HG02885 (cell line): Measurements from ENCODE around the gene SEMA4F.
A peak's percentile ranks its signal among the peaks of the same experiment; 100 is the strongest.
"Not testable (repeated sequence)": the region's sequence is repeated elsewhere in the genome, so short reads cannot be mapped to it uniquely, and the experiment has no call there.

Source experiments
- ATAC-seq: cut with Tn5 transposase; IDR thresholded peaks from one replicate; pipeline ENCODE4 v1.9.1; 2021; ENCODE audit warnings: mild to moderate bottlenecking; ENCODE audit not compliant: unreplicated experiment, poor library complexity

Gene SEMA4F

GRCh38 chr2:74653985-74654882 is at the start of gene SEMA4F:
SEMA4F (plus strand) TSS chr2:74654247; CDS start chr2:74654377, 130 bp downstream.
- peak; percentile 100 for ATAC-seq

GRCh38 chr2:74606927-74607326 is 47.1 kb upstream of the SEMA4F start:
- ATAC-seq: no peak

GRCh38 chr2:74617122-74617521 is 36.9 kb upstream of the SEMA4F start:
- ATAC-seq: no peak

GRCh38 chr2:74618410-74619083 is 35.5 kb upstream of the SEMA4F start:
- ATAC-seq: no peak

- ATAC-seq: no peak
These were observed 34.3 kb upstream of the SEMA4F start for GRCh38 chr2:74619651-74620297.

- ATAC-seq: no peak
These were observed 33.4 kb upstream of the SEMA4F start for GRCh38 chr2:74620671-74621070.

- ATAC-seq: no peak
These were observed 28.2 kb upstream of the SEMA4F start for GRCh38 chr2:74625658-74626425.

- no peak for ATAC-seq
These were observed 25.4 kb upstream of the SEMA4F start for GRCh38 chr2:74628538-74629105.

GRCh38 chr2:74630454-74630853 is 23.6 kb upstream of the SEMA4F start:
- ATAC-seq: not testable (repeated sequence)

- no peak for ATAC-seq
These were observed 21.7 kb upstream of the SEMA4F start for GRCh38 chr2:74632209-74632938.

- ATAC-seq: no peak
These were observed 21.1 kb upstream of the SEMA4F start for GRCh38 chr2:74632939-74633312.

GRCh38 chr2:74639550-74639949 is 14.5 kb upstream of the SEMA4F start:
- ATAC-seq: no peak

GRCh38 chr2:74645344-74645743 is 8.7 kb upstream of the SEMA4F start:
- no peak for ATAC-seq

GRCh38 chr2:74646201-74646600 is 7.8 kb upstream of the SEMA4F start:
- ATAC-seq: no peak

- no peak for ATAC-seq
These were observed 7.1 kb upstream of the SEMA4F start for GRCh38 chr2:74646834-74647482.

- no peak for ATAC-seq
These were observed 6.0 kb upstream of the SEMA4F start, which contains the start of gene M1AP for GRCh38 chr2:74648009-74648443. M1AP (minus strand) TSS chr2:74648330; CDS start chr2:74640275, 8,055 bp downstream.

- peak; percentile 18 for ATAC-seq
These were observed 460 bp upstream of the SEMA4F start for GRCh38 chr2:74653589-74653984.

- ATAC-seq: no peak
These were observed 1.5 kb downstream of the SEMA4F start for GRCh38 chr2:74655579-74655978.

- no peak for ATAC-seq
These were observed 4.5 kb downstream of the SEMA4F start for GRCh38 chr2:74658516-74658915.
